Thymus (tissue), 11 donors: Measurements from ENCODE around the gene TNFRSF13B. TPM values are rescaled to one million over a fixed set of nuclear protein-coding genes. Genes with fewer than 3 reads are reported as not detected.
A peak's percentile ranks its signal among the peaks of the same experiment; 100 is the strongest.

ENCODE experiments used
- DNase-seq, 9 donors: peaks; one replicate each; pipeline ENCODE4 v3.0.0-alpha.2; 2013; ENCODE audit warnings: low spot score in 9 of 9, low read depth in 6 of 9, missing footprints in 1 of 9
- H3K27ac ChIP-seq, 2 donors: one replicate each; pipeline ENCODE4 v1.5.1; 2013; ENCODE audit warnings: control low read depth in 1 of 2, low read depth in 1 of 2, low read length in 1 of 2, mild to moderate bottlenecking in 1 of 2, moderate library complexity in 1 of 2
- H3K27me3 ChIP-seq, 2 donors: one replicate each; pipeline ENCODE4 v1.5.1; 2013; ENCODE audit warnings: low read length in 1 of 2; ENCODE audit not compliant: control insufficient read depth in 2 of 2, insufficient read depth in 1 of 2
- H3K36me3 ChIP-seq, 2 donors: one replicate each; pipeline ENCODE4 v1.5.1; 2013; ENCODE audit warnings: low read length in 1 of 2, mild to moderate bottlenecking in 1 of 2, moderate library complexity in 1 of 2; ENCODE audit not compliant: control insufficient read depth in 2 of 2, insufficient read depth in 2 of 2
- H3K4me1 ChIP-seq, 2 donors: one replicate each; pipeline ENCODE4 v1.5.1; 2013; ENCODE audit warnings: low read length in 2 of 2; ENCODE audit not compliant: control insufficient read depth in 2 of 2, insufficient read depth in 2 of 2
- H3K4me3 ChIP-seq, 2 donors: one replicate each; pipeline ENCODE4 v1.5.1; 2013; ENCODE audit warnings: low read length in 2 of 2, control low read depth in 1 of 2, mild to moderate bottlenecking in 1 of 2
- H3K9me3 ChIP-seq, 2 donors: one replicate each; pipeline ENCODE4 v1.5.1; 2013; ENCODE audit warnings: low read length in 1 of 2, mild to moderate bottlenecking in 1 of 2; ENCODE audit not compliant: control insufficient read depth in 2 of 2, insufficient read depth in 1 of 2
- WGBS: extraction: QIAGEN DNeasy Blood & Tissue Kit; methylation state at CpG from one replicate; pipeline ENCODE4 v1.1.7; 2013; 5-methylcytosine and 5-hydroxymethylcytosine counted together
- polyA plus RNA-seq: library from polyadenylated mRNA; stranded (reverse); fragments of 200-250 nt; gene quantifications from one replicate; pipeline ENCODE4 v1.2.3, GENCODE V29; 2013
- total RNA-seq: library from RNA; stranded (reverse); fragments of 120-200 nt; gene quantifications from one replicate; pipeline ENCODE4 v1.2.4, GENCODE V29; 2013
- donor health status: healthy.

TNFRSF13B gene
- total and polyA plus RNA-seq, 2 donors, result 0.14 to 2.6 TPM

DNA sequence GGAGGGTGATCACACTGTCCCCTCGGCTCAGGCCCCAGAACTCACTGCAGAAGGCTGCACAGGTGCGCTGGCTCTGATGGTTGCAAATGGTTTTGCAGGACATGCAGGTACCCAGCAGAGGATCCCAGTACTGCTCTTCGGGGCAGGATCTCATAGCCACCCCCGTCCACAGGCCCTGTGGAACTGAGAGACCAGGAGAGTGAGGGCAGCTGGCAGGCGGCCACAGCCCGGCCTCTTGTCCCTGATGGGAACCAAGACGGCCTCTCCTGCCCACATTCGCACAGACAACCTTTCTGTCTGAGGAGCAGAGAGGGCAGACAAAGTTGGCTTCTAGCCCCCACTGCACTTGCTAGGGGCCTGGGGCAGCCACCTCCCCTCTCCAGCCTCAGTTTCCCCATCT is 19.5 kb downstream of the TNFRSF13B start:
- WGBS, result 84% methylated on average over 8 of the region's 8 CpGs
- H3K27ac ChIP-seq, result no peak overlapping the region
- peaks cover 3 to 8% of the 10 kb centered on the region in 2 donors for H3K9me3 ChIP-seq
- no peak for DNase-seq
- H3K4me1 ChIP-seq, result peaks cover 0 to 11% of the 10 kb centered on the region in 2 donors
- H3K36me3 ChIP-seq, result no peaks in the 10 kb centered on the region
- H3K27me3 ChIP-seq, result no peaks in the 10 kb centered on the region
- no peak overlapping the region for H3K4me3 ChIP-seq

DNA sequence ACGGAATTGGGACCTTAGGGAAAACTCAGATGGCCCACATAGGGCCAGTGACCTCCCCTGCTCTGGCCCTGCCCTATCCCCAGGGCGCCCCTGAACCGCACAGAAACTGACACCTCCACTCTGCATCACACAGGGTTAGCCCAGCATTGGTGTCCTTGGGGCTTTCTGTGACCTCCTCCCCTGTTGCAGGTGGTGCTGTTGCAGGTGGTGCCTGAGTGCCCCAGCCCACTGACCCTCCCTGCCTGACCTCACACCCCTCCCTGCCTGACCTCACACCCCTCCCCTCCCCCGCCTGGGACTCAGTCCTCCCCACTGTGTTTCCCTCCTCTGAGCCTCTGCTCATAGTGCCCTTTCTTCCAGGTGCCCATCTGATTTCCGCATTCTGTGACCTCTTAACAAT is 21.4 kb downstream of the TNFRSF13B start:
- H3K27me3 ChIP-seq, result no peaks in the 10 kb centered on the region
- no peak overlapping the region for H3K4me3 ChIP-seq
- H3K4me1 ChIP-seq, result peaks cover 0 to 11% of the 10 kb centered on the region in 2 donors
- H3K36me3 ChIP-seq, result no peaks in the 10 kb centered on the region
- 94% methylated on average over 5 of the region's 5 CpGs for WGBS
- H3K27ac ChIP-seq, result no peak overlapping the region
- peaks cover 3 to 8% of the 10 kb centered on the region in 2 donors for H3K9me3 ChIP-seq
- DNase-seq, result no peak

DNA sequence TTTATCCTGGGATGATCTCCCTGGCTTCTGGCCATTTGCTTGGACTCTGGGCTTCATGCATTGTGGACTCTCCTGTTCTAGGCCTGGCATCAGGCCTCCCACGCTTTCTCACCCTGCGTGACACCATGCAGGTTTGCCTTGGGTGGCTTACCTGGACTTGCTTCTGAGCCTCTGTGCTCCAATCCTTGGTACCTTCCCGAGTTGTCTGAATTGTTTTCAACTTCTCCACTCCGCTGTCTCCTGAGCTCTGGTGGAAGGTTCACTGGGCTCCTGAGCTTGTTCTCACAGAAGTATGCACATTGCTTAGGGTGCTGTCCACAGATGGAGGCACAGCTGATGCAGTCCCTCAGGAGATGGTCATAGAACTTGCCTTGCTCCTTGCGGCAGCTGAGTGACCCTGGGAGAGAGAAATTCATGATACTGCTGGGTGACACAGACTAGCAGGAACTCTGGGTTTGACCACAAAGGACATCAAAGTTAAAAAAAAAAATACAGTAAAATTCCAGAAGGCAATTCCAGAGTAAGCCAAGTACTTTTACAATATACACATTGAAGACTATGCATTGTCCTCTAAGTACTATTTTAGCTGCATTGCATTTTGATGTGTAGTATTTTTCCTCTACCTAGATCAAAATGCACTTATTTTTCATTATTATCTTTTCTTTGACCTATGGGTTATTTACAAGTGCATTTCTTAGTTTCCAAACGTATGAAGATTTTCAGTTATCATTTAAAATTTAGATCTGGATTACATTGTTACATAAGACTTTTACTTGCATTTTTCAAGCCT is 23.1 kb downstream of the TNFRSF13B start:
- H3K9me3 ChIP-seq, result peaks cover 3 to 8% of the 10 kb centered on the region in 2 donors
- no peak for DNase-seq
- H3K27me3 ChIP-seq, result no peaks in the 10 kb centered on the region
- no peak overlapping the region for H3K4me3 ChIP-seq
- H3K36me3 ChIP-seq, result no peaks in the 10 kb centered on the region
- no peaks in the 10 kb centered on the region for H3K4me1 ChIP-seq
- H3K27ac ChIP-seq, result no peak overlapping the region
- WGBS, result 98% methylated on average over 6 of the region's 6 CpGs

DNA sequence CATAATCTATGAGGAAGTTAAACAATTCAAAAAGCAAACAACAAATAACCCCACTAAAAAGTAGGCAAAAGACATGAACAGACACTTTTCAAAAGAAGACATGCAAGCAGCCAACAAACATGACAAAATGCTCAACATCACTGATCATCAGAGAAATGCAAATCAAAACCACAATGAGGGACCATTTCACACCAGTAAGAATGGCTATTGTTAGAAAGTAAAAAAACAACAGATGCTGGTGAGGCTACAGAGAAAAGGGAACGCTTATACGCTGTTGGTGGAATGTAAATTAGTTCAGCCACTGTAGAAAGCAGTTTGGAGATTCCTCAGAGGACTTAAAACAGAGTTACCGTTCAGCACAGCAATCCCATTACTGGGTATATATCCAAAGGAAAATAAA is 24.4 kb downstream of the TNFRSF13B start:
- H3K27me3 ChIP-seq, result no peaks in the 10 kb centered on the region
- no peak overlapping the region for H3K4me3 ChIP-seq
- H3K27ac ChIP-seq, result no peak overlapping the region
- 91% methylated on average over 3 of the region's 3 CpGs for WGBS
- no peaks in the 10 kb centered on the region for H3K36me3 ChIP-seq
- H3K9me3 ChIP-seq, result peaks cover 3 to 8% of the 10 kb centered on the region in 2 donors
- no peaks in the 10 kb centered on the region for H3K4me1 ChIP-seq
- no peak for DNase-seq

DNA sequence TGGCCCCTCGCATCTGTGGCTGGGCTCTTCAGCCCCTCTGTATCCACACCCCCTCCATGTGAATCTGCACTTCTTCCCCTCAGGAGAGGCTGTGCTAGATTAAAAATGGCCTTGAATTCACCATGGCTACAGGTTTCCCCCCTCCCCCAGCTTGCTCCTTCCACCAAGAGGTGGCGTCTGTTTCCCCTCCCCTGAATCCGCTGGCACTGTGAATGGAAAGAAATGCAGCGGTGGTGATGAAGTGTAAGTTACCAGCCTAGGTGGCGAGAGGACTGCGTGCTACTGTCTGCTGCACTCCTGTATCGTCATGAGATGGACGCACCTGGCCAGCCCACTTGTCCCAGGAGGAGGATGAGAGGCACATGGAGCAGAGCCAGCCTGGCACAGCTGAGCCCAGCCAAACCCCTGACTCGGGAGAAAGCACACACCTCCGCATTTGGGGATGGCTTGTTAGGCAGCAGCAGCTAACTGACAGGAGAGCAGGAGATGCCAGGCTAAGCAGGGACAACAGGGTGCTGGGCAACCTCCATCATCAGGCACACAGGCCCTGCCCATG is 26.2 kb downstream of the TNFRSF13B start:
- Histone ChIP-seq H3K4me3 (no peak overlapping the region), H3K4me1 (no peaks in the 10 kb centered on the region), H3K36me3 (no peaks in the 10 kb centered on the region), H3K9me3 (peaks cover 3 to 8% of the 10 kb centered on the region in 2 donors), H3K27ac (no peak overlapping the region), H3K27me3 (no peaks in the 10 kb centered on the region)
- WGBS, result 79% methylated on average over 10 of the region's 10 CpGs
- peak in 1 of 9 donors; percentile 36 for DNase-seq

DNA sequence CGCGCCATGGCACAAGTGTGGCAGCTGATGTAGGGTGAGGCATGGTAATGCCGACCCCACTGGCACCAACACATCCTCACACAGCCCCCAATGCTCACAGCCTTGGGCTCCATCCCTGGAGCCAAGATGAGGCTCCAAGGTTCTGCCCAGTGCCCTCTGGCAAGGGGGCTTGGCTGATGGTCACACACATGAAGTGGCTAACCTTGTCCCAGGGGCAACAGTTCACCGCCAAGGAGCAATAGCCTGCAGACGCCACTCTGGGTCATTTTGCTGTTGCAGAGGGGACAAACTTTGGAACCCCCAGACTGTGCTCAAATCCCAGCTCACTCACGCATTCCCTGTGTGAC is 26.8 kb downstream of the TNFRSF13B start:
- H3K27ac ChIP-seq, result no peak overlapping the region
- H3K4me1 ChIP-seq, result no peaks in the 10 kb centered on the region
- no peaks in the 10 kb centered on the region for H3K27me3 ChIP-seq
- H3K9me3 ChIP-seq, result peaks cover 3 to 8% of the 10 kb centered on the region in 2 donors
- DNase-seq, result no peak
- H3K4me3 ChIP-seq, result no peak overlapping the region
- no peaks in the 10 kb centered on the region for H3K36me3 ChIP-seq
- 97% methylated on average over 6 of the region's 6 CpGs for WGBS

DNA sequence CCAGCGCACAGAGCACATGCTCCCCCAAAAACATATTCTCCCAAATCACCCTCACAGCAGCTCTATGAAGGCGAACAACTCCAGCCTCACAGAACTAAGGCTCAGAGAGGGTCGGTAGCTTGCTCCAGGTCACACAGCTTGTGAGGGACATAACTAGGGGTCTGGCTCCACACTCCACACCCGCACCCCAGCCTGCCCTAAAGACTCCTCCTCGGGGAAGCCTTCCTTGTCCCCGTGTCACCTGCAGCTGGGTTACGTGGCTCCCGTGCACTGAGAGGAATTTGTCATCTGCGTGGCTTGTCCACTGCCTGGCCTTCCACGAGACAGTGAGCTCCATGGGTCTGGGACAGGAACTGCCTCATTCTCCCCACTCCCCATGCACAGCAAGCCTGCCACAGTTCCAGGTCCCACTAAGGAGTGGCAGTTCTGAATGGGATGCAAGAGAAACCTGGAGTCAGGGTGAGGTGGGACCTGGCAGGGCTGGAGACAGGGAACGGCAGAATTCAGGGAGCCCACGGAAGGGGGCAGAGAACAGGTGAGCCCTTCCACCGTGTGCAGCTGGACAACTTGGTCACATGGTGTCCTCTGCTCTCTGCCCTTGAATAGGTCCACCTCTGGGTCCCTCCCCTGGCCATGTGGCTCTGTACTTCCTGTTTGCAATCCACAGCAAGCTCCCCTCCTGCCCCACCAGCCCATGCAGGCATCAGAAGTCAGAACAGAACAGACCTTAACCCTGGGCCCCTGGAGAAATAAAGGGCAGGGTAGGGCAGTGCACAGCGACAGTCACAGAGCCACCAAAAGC is 27.4 kb downstream of the TNFRSF13B start:
- H3K27me3 ChIP-seq, result peaks cover 0 to 2% of the 10 kb centered on the region in 2 donors
- no peak for DNase-seq
- H3K9me3 ChIP-seq, result peaks cover 3 to 8% of the 10 kb centered on the region in 2 donors
- H3K4me3 ChIP-seq, result no peak overlapping the region
- no peaks in the 10 kb centered on the region for H3K4me1 ChIP-seq
- no peak overlapping the region for H3K27ac ChIP-seq
- WGBS, result 89% methylated on average over 14 of the region's 14 CpGs
- H3K36me3 ChIP-seq, result no peaks in the 10 kb centered on the region

DNA sequence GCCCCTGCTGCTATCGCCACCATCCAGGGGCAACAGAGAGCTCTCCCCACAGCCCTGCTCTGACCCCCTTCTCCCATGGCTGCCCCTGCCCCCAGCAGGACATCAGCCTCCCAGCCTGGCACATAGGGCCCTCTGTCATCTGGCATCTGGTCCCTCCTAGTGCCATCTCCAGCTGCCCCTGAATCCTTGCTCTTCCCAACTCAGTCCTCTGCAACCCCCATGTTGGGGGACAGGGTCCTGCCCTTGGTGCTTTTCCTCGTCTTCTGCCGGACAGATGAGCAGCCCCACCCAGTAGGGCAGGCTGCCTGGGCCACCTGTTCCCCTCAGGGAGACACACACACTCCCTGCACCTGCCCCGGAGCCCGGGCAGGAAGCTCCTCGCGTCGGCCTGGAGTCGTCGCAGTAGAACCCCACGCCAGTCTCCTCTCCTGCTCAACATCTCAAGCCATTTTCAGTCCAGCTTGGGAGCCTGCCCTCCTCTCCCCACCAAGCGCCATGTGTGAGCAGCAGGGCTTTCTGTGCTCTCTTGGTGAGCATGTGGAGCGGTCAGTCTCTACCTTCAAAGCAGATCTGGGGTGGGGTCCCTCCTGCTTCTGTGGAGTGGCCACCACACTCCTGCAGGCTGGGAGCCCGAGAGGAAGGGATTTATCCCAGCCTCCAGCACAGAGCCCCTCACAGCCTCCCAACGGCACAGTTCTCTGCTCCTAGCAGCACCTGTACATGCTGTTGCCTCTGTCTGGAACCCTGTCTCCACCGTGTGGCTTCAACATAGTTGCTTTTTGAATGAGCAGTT is 28.2 kb downstream of the TNFRSF13B start:
- DNase-seq, result no peak
- no peaks in the 10 kb centered on the region for H3K36me3 ChIP-seq
- WGBS, result 87% methylated on average over 16 of the region's 16 CpGs

More for the DNA sequence above, 28.2 kb downstream of the TNFRSF13B start:
- H3K9me3 ChIP-seq, result peaks cover 3 to 5% of the 10 kb centered on the region in 2 donors
- peaks cover 6 to 8% of the 10 kb centered on the region in 2 donors for H3K4me1 ChIP-seq
- H3K4me3 ChIP-seq, result no peak overlapping the region
- H3K27me3 ChIP-seq, result peaks cover 0 to 2% of the 10 kb centered on the region in 2 donors
- no peak overlapping the region for H3K27ac ChIP-seq
